SHP77 treated with DMSO at 0.1 percent for 48 hours (cell line): ENCODE data around the gene RAD9A.
A peak's percentile ranks its signal among the peaks of the same experiment; 100 is the strongest.

Experiments used
- DNase-seq: peaks from one replicate; lab custom pipeline; 2025; lab: John Stamatoyannopoulos, UW

RAD9A gene

GRCh38 chr11:67357831-67358670 is 33.7 kb upstream of the RAD9A start:
- DNase-seq, result no peak

GRCh38 chr11:67364169-67364568 is 27.6 kb upstream of the RAD9A start:
- DNase-seq, result no peak

GRCh38 chr11:67364783-67365722 is 26.7 kb upstream of the RAD9A start:
- no peak for DNase-seq

- DNase-seq, result no peak
Measured at GRCh38 chr11:67365736-67366444, 25.9 kb upstream of the RAD9A start.

- DNase-seq, result no peak
Measured at GRCh38 chr11:67366546-67366945, 25.2 kb upstream of the RAD9A start.

GRCh38 chr11:67366961-67367760 is 24.6 kb upstream of the RAD9A start:
- no peak for DNase-seq

GRCh38 chr11:67367761-67368227 is 24.0 kb upstream of the RAD9A start:
- no peak for DNase-seq

GRCh38 chr11:67368621-67369020 is 23.2 kb upstream of the RAD9A start:
- no peak for DNase-seq

GRCh38 chr11:67369275-67369674 is 22.5 kb upstream of the RAD9A start:
- DNase-seq, result no peak

GRCh38 chr11:67369801-67370284 is 21.9 kb upstream of the RAD9A start:
- no peak for DNase-seq

- DNase-seq, result no peak
Measured at GRCh38 chr11:67370351-67371076, 21.3 kb upstream of the RAD9A start.

GRCh38 chr11:67371189-67371910 is 20.4 kb upstream of the RAD9A start:
- peak; percentile 22 for DNase-seq

- DNase-seq, result no peak
Measured at GRCh38 chr11:67371911-67372320, 19.9 kb upstream of the RAD9A start.

GRCh38 chr11:67372321-67372992 is 19.3 kb upstream of the RAD9A start:
- DNase-seq, result no peak

- no peak for DNase-seq
Measured at GRCh38 chr11:67372993-67373647, 18.7 kb upstream of the RAD9A start, which contains the start of gene CLCF1. TSS of gene CLCF1 (minus strand) at chr11:67373598. CDS start at chr11:67373539, 59 bp downstream.

- DNase-seq, result no peak
Measured at GRCh38 chr11:67373648-67374570, 17.9 kb upstream of the RAD9A start.

- DNase-seq, result no peak
Measured at GRCh38 chr11:67374571-67375281, 17.1 kb upstream of the RAD9A start.
